Measurements from ENCODE around the gene IL1RAPL1. TPM values are rescaled to one million over a fixed set of nuclear protein-coding genes. Genes with fewer than 3 reads are reported as not detected.

The IL1RAPL1 gene
- total RNA-seq, 3 donors from 2014 or later, result 0.34 to 0.79 TPM; not detected in 1

GRCh38 chrX:29225670-29226069 lies 638.4 kb downstream of the IL1RAPL1 start:
- no peaks in the 10 kb centered on the region for H3K9me3 ChIP-seq
- intact Hi-C loops (cut with DNase I, micrococcal nuclease), result no loop called here
- no peaks in the 10 kb centered on the region for H3K4me1 ChIP-seq (ENCODE audit: low read depth)
- no peak overlapping the region for H3K4me3 ChIP-seq
- no peak for ATAC-seq
- DNase-seq, result no peak
- no peak for TF ChIP-seq CTCF (IDR thresholded peaks at IDR 0.05)
- H3K36me3 ChIP-seq (ENCODE audit: low read depth), result no peaks in the 10 kb centered on the region

- no peak for ATAC-seq
Observed at GRCh38 chrX:29229802-29230201, 642.6 kb downstream of the IL1RAPL1 start.

GRCh38 chrX:29231800-29232199 lies 644.6 kb downstream of the IL1RAPL1 start:
- Histone ChIP-seq H3K9me3 (no peaks in the 10 kb centered on the region), H3K4me1 (ENCODE audit: low read depth) (no peaks in the 10 kb centered on the region), H3K4me3 (no peak overlapping the region), H3K36me3 (ENCODE audit: low read depth) (no peaks in the 10 kb centered on the region)
- no peak for DNase-seq
- intact Hi-C loops (cut with DNase I, micrococcal nuclease), result no loop called here
- no peak for ATAC-seq
- no peak for TF ChIP-seq CTCF (IDR thresholded peaks at IDR 0.05)

More at GRCh38 chrX:29229802-29230201, 642.6 kb downstream of the IL1RAPL1 start:
- Histone ChIP-seq H3K9me3 (no peaks in the 10 kb centered on the region), H3K4me1 (ENCODE audit: low read depth) (no peaks in the 10 kb centered on the region), H3K36me3 (ENCODE audit: low read depth) (no peaks in the 10 kb centered on the region), H3K4me3 (no peak overlapping the region)
- DNase-seq, result no peak
- no peak for TF ChIP-seq CTCF (IDR thresholded peaks at IDR 0.05)
- intact Hi-C loops (cut with DNase I, micrococcal nuclease), result no loop called here

GRCh38 chrX:29233592-29234183 lies 646.4 kb downstream of the IL1RAPL1 start:
- intact Hi-C loops (cut with DNase I, micrococcal nuclease), result no loop called here
- DNase-seq (no peak), ATAC-seq (no peak)
- H3K36me3 ChIP-seq (ENCODE audit: low read depth), result no peaks in the 10 kb centered on the region
- H3K4me3 ChIP-seq, result no peak overlapping the region
- no peak for TF ChIP-seq CTCF (IDR thresholded peaks at IDR 0.05)
- H3K4me1 ChIP-seq (ENCODE audit: low read depth), result no peaks in the 10 kb centered on the region
- H3K9me3 ChIP-seq, result no peaks in the 10 kb centered on the region

- intact Hi-C loops (cut with DNase I, micrococcal nuclease), result no loop called here
- no peaks in the 10 kb centered on the region for H3K4me1 ChIP-seq (ENCODE audit: low read depth)
- H3K4me3 ChIP-seq, result no peak overlapping the region
- H3K36me3 ChIP-seq (ENCODE audit: low read depth), result no peaks in the 10 kb centered on the region
- ATAC-seq (no peak), DNase-seq (no peak)
- no peaks in the 10 kb centered on the region for H3K9me3 ChIP-seq
- no peak for TF ChIP-seq CTCF (IDR thresholded peaks at IDR 0.05)
Observed at GRCh38 chrX:29237972-29238371, 650.7 kb downstream of the IL1RAPL1 start.

- intact Hi-C loops (cut with DNase I, micrococcal nuclease), result no loop called here
- no peaks in the 10 kb centered on the region for H3K9me3 ChIP-seq
- TF ChIP-seq CTCF (IDR thresholded peaks at IDR 0.05), result no peak
Observed at GRCh38 chrX:29241809-29242208, 654.6 kb downstream of the IL1RAPL1 start.

More at GRCh38 chrX:29241809-29242208, 654.6 kb downstream of the IL1RAPL1 start:
- no peaks in the 10 kb centered on the region for H3K4me1 ChIP-seq (ENCODE audit: low read depth)
- no peak overlapping the region for H3K4me3 ChIP-seq
- ATAC-seq (no peak), DNase-seq (no peak)
- H3K36me3 ChIP-seq (ENCODE audit: low read depth), result no peaks in the 10 kb centered on the region

Data from mucosa of descending colon (tissue), 3 donors.